GM19467 (cell line): ENCODE measurements around the gene FBXO11.

Experiments used
- ATAC-seq: cut with Tn5 transposase; IDR thresholded peaks from one replicate; pipeline ENCODE4 v1.9.1; 2021; ENCODE audit warnings: mild to moderate bottlenecking, moderate library complexity; ENCODE audit not compliant: unreplicated experiment

Gene FBXO11

DNA sequence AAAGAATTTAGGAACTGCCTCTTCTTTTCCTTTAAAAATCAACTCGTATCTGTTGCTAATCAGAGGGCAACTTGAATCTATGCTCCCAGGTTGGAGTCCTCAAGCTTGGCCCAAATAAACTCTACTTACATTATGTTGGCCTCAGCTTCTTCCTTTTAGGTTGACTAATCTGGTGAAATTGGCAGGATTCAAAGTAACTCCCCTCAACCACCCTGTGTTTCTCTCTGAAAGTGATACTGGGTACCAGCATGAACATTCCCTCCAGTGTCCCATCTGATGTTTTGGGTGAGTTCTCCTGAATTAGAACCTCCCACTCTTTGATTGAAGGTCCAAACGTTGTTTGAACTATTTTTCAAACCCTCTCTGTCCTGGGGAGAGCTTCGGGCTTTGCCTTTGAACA, 164.7 kb downstream of the FBXO11 start:
- no peak for ATAC-seq

DNA sequence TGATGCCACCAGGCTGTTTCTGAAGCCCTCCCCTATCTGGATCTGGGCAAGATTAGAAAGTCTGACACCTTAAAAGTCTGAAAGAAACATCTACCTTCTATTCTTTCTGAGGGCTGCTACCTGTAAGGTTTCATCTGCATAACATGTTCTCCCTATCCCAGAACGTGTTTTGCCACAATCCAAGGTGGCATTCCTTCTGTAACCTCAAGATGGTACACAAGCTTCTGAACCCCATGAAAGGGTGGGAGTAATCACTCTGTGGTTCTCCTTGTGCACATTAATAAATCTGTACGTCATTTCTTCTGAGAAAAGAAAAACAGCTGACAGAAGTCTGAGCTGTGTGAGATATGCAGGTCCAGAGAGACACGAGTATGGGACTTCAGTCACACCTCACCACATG, 165.2 kb downstream of the FBXO11 start:
- ATAC-seq, result no peak
